WTC11 (cell line): ENCODE data around the gene SNX25. TPM values are rescaled to one million over a fixed set of nuclear protein-coding genes. Genes with fewer than 3 reads are reported as not detected.

Source experiments
- ATAC-seq: fragments of 200-7000 bp; cut with Tn5 transposase; 2 replicates; pipeline ENCODE4 v1.10.0; 2021; ENCODE audit warnings: mild to moderate bottlenecking, moderate library complexity
- CTCF ChIA-PET: fragments of 300-600 bp; sonication (Branson Sonifier 250); formaldehyde crosslinking; loops from one replicate; lab custom pipeline; 2021; ENCODE audit warnings: antibody characterized with exemption; lab: Charles Lee
- POLR2A ChIA-PET: fragments of 350-600 bp; sonication (Branson Sonifier 250); formaldehyde crosslinking; loops from one replicate; lab custom pipeline; 2021; ENCODE audit warnings: antibody characterized with exemption; lab: Charles Lee
- DNase-seq: peaks from one replicate; pipeline ENCODE4 v3.0.0; 2021; ENCODE audit warnings: low spot score
- H3K27ac Mint-ChIP-seq: 2 replicates; pipeline ENCODE4 v1.8.0; 2021; ENCODE audit warnings: mixed read lengths
- H3K27me3 Mint-ChIP-seq: 2 replicates; pipeline ENCODE4 v1.8.0; 2021; ENCODE audit warnings: low read depth, mild to moderate bottlenecking, moderate library complexity, mixed read lengths
- H3K36me3 Mint-ChIP-seq: 2 replicates; pipeline ENCODE4 v1.8.0; 2021; ENCODE audit warnings: mixed read lengths
- H3K4me1 Mint-ChIP-seq: 2 replicates; pipeline ENCODE4 v1.8.0; 2022; ENCODE audit warnings: mixed read lengths
- H3K4me3 Mint-ChIP-seq: 2 replicates; pipeline ENCODE4 v1.8.0; 2021; ENCODE audit warnings: mild to moderate bottlenecking, moderate library complexity, mixed read lengths
- H3K9me3 Mint-ChIP-seq: 2 replicates; pipeline ENCODE4 v1.8.0; 2021; ENCODE audit warnings: mixed read lengths
- EMX1 ChIP-seq: fragments of 250-450 bp; sonication (Bioruptor Pico); IDR thresholded peaks from 2 replicates; pipeline ENCODE4 v1.8.0; 2021; ENCODE audit warnings: mild to moderate bottlenecking
- ETV6 ChIP-seq: sonication (generic); formaldehyde crosslinking; IDR thresholded peaks from 2 replicates; pipeline ENCODE4 v1.8.1; 2022; ENCODE audit warnings: mild to moderate bottlenecking, missing genetic modification reagents
- FOXJ3 ChIP-seq: sonication (generic); formaldehyde crosslinking; IDR thresholded peaks from 2 replicates; pipeline ENCODE4 v1.9.0; 2021; ENCODE audit warnings: missing genetic modification reagents, mild to moderate bottlenecking, borderline replicate concordance
- FOXK1 ChIP-seq: sonication (generic); formaldehyde crosslinking; IDR thresholded peaks from 2 replicates; pipeline ENCODE4 v1.8.0; 2022; ENCODE audit warnings: mild to moderate bottlenecking, moderate library complexity, missing genetic modification reagents
- GTF2I ChIP-seq: fragments of 250-450 bp; sonication (Bioruptor Pico); conservative IDR thresholded peaks from 2 replicates; pipeline ENCODE4 v1.4.0; 2021; ENCODE audit warnings: mild to moderate bottlenecking
- HMGA2 ChIP-seq: fragments of 250-450 bp; sonication (Bioruptor Pico); IDR thresholded peaks from 2 replicates; pipeline ENCODE4 v1.4.0; 2021; ENCODE audit warnings: mild to moderate bottlenecking, moderate library complexity
- JUN ChIP-seq: sonication (generic); formaldehyde crosslinking; IDR thresholded peaks from 2 replicates; pipeline ENCODE4 v1.8.0; 2023; ENCODE audit warnings: mild to moderate bottlenecking, missing genetic modification reagents
- MXD4 ChIP-seq: fragments of 250-450 bp; sonication (Bioruptor Pico); IDR thresholded peaks from 2 replicates; pipeline ENCODE4 v1.8.0; 2021; ENCODE audit warnings: mild to moderate bottlenecking, moderate library complexity, borderline replicate concordance
- NFYB ChIP-seq: sonication (generic); formaldehyde crosslinking; conservative IDR thresholded peaks from 2 replicates; pipeline ENCODE4 v1.8.0; 2022; ENCODE audit warnings: low read depth, missing genetic modification reagents
- NR2C2 ChIP-seq: sonication (generic); formaldehyde crosslinking; IDR thresholded peaks from 2 replicates; pipeline ENCODE4 v1.8.0; 2022; ENCODE audit warnings: mild to moderate bottlenecking, missing genetic modification reagents
- NR3C1 ChIP-seq: sonication (generic); formaldehyde crosslinking; conservative IDR thresholded peaks from 2 replicates; pipeline ENCODE4 v1.8.1; 2023; ENCODE audit warnings: low read depth, mild to moderate bottlenecking, missing genetic modification reagents
- SP1 ChIP-seq: sonication (generic); formaldehyde crosslinking; conservative IDR thresholded peaks from 2 replicates; pipeline ENCODE4 v1.8.1; 2022; ENCODE audit warnings: missing genetic modification reagents
- ZNF219 ChIP-seq: sonication (generic); formaldehyde crosslinking; IDR thresholded peaks from 2 replicates; pipeline ENCODE4 v1.8.0; 2023; ENCODE audit warnings: missing genetic modification reagents, mild to moderate bottlenecking, borderline replicate concordance
- ZNF317 ChIP-seq: sonication (generic); formaldehyde crosslinking; IDR thresholded peaks from 2 replicates; pipeline ENCODE4 v1.8.1; 2023; ENCODE audit warnings: low read depth, mild to moderate bottlenecking, moderate library complexity, missing genetic modification reagents, borderline replicate concordance
- ZNF423 ChIP-seq: fragments of 250-450 bp; sonication (Bioruptor Pico); IDR thresholded peaks from 2 replicates; pipeline ENCODE4 v2.1.2; 2022; ENCODE audit warnings: mild to moderate bottlenecking, moderate library complexity
- ZNF671 ChIP-seq: fragments of 250-450 bp; sonication (Bioruptor Pico); IDR thresholded peaks from 2 replicates; pipeline ENCODE4 v1.8.0; 2021; ENCODE audit warnings: mild to moderate bottlenecking
- total RNA-seq: library from RNA; stranded (reverse); gene quantifications from 3 replicates; pipeline ENCODE4 v1.2.3, GENCODE V29; 2021
- TF ChIP-seq, protein P1 (sequence below): fragments of 250-450 bp; sonication (Bioruptor Pico); IDR thresholded peaks from 2 replicates; pipeline ENCODE4 v1.9.0; 2021; ENCODE audit warnings: moderate library complexity, mild to moderate bottlenecking, inconsistent platforms, borderline replicate concordance
- TF ChIP-seq, protein P2 (sequence below): sonication (generic); formaldehyde crosslinking; IDR thresholded peaks from 2 replicates; pipeline ENCODE4 v1.8.0; 2023; ENCODE audit warnings: missing genetic modification reagents, mild to moderate bottlenecking, borderline replicate concordance
- TF ChIP-seq, protein P3 (sequence below): sonication (generic); formaldehyde crosslinking; IDR thresholded peaks from 2 replicates; pipeline ENCODE4 v1.8.1; 2023; ENCODE audit warnings: mild to moderate bottlenecking, missing genetic modification reagents, borderline replicate concordance
- TF ChIP-seq, protein P4 (sequence below): sonication (generic); formaldehyde crosslinking; IDR thresholded peaks from 2 replicates; pipeline ENCODE4 v1.8.1; 2023; ENCODE audit warnings: mild to moderate bottlenecking, moderate library complexity, missing genetic modification reagents
- TF ChIP-seq, protein P5 (sequence below): sonication (generic); formaldehyde crosslinking; IDR thresholded peaks from 2 replicates; pipeline ENCODE4 v1.8.0; 2022; ENCODE audit warnings: mild to moderate bottlenecking, missing genetic modification reagents
- TF ChIP-seq, protein P6 (sequence below): sonication (generic); formaldehyde crosslinking; IDR thresholded peaks from 2 replicates; pipeline ENCODE4 v1.8.0; 2023; ENCODE audit warnings: mild to moderate bottlenecking, missing genetic modification reagents

The SNX25 gene
- total RNA-seq, 1 experiment from 2014 or later = 16.9 TPM

DNA sequence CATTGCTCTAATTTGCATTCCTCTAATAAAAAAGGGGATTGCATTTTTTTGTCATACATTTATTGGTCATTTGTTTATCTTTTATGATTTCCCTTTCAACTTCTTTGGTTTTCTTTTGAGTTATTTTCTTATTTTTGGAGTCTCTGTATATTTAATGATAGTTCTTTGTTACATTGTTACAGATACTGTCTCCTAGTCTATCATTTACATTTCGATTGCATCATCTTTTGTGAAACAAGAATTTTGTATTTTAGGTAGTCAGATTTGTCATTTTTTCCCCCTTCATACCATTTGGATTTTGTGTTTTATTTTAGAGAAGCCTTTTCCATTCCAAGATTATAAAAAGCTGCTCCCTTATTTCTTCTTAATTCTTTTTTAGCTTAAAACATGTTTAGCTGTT, 37.1 kb downstream of the SNX25 start (continued):
- TF ChIP-seq, protein P1, sequence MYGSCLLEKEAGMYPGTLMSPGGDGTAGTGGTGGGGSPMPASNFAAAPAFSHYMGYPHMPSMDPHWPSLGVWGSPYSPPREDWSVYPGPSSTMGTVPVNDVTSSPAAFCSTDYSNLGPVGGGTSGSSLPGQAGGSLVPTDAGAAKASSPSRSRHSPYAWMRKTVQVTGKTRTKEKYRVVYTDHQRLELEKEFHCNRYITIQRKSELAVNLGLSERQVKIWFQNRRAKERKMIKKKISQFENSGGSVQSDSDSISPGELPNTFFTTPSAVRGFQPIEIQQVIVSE = no peak
- TF ChIP-seq, protein P2, sequence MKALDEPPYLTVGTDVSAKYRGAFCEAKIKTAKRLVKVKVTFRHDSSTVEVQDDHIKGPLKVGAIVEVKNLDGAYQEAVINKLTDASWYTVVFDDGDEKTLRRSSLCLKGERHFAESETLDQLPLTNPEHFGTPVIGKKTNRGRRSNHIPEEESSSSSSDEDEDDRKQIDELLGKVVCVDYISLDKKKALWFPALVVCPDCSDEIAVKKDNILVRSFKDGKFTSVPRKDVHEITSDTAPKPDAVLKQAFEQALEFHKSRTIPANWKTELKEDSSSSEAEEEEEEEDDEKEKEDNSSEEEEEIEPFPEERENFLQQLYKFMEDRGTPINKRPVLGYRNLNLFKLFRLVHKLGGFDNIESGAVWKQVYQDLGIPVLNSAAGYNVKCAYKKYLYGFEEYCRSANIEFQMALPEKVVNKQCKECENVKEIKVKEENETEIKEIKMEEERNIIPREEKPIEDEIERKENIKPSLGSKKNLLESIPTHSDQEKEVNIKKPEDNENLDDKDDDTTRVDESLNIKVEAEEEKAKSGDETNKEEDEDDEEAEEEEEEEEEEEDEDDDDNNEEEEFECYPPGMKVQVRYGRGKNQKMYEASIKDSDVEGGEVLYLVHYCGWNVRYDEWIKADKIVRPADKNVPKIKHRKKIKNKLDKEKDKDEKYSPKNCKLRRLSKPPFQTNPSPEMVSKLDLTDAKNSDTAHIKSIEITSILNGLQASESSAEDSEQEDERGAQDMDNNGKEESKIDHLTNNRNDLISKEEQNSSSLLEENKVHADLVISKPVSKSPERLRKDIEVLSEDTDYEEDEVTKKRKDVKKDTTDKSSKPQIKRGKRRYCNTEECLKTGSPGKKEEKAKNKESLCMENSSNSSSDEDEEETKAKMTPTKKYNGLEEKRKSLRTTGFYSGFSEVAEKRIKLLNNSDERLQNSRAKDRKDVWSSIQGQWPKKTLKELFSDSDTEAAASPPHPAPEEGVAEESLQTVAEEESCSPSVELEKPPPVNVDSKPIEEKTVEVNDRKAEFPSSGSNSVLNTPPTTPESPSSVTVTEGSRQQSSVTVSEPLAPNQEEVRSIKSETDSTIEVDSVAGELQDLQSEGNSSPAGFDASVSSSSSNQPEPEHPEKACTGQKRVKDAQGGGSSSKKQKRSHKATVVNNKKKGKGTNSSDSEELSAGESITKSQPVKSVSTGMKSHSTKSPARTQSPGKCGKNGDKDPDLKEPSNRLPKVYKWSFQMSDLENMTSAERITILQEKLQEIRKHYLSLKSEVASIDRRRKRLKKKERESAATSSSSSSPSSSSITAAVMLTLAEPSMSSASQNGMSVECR (CRISPR knock-in tag) = no peak
- TF ChIP-seq, protein P3, sequence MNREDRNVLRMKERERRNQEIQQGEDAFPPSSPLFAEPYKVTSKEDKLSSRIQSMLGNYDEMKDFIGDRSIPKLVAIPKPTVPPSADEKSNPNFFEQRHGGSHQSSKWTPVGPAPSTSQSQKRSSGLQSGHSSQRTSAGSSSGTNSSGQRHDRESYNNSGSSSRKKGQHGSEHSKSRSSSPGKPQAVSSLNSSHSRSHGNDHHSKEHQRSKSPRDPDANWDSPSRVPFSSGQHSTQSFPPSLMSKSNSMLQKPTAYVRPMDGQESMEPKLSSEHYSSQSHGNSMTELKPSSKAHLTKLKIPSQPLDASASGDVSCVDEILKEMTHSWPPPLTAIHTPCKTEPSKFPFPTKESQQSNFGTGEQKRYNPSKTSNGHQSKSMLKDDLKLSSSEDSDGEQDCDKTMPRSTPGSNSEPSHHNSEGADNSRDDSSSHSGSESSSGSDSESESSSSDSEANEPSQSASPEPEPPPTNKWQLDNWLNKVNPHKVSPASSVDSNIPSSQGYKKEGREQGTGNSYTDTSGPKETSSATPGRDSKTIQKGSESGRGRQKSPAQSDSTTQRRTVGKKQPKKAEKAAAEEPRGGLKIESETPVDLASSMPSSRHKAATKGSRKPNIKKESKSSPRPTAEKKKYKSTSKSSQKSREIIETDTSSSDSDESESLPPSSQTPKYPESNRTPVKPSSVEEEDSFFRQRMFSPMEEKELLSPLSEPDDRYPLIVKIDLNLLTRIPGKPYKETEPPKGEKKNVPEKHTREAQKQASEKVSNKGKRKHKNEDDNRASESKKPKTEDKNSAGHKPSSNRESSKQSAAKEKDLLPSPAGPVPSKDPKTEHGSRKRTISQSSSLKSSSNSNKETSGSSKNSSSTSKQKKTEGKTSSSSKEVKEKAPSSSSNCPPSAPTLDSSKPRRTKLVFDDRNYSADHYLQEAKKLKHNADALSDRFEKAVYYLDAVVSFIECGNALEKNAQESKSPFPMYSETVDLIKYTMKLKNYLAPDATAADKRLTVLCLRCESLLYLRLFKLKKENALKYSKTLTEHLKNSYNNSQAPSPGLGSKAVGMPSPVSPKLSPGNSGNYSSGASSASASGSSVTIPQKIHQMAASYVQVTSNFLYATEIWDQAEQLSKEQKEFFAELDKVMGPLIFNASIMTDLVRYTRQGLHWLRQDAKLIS = no peak
- TF ChIP-seq NR2C2 (no peak), HMGA2 (CRISPR knock-in tag) (no peak), GTF2I (no peak), ZNF219 (CRISPR knock-in tag) (no peak)

DNA sequence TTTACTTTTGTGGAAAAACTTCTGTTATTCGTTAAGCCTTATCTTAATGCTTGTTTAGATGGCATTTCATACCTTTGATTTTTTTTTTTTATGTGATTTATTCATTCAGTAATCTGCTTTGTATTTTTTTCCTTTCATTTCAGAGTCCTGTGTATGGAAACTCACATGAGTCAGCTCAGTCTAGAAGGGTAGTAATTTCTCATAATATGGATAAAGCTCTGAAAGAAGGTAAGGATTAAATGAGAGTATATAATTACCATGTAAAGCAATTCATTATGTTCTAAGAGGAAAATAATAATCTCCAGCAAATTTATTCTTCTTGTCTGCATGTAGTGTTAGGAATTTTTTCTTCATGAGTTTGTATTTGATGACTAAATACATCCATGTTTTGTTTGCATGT, 37.8 kb downstream of the SNX25 start:
- ATAC-seq (no peak), DNase-seq (no peak)
- ChIA-PET CTCF (interaction anchor here (1.0 to 1.1 kb wide), 2 partner anchors 10 to 112 kb away, joined by 3 to 4 read pairs; no protein-coding TSS in a partner anchor), POLR2A (no interaction called here)
- no peak overlapping the region for H3K4me3 Mint-ChIP-seq
- no peak overlapping the region for H3K27ac Mint-ChIP-seq
- no peaks in the 10 kb centered on the region for H3K9me3 Mint-ChIP-seq
- H3K4me1 Mint-ChIP-seq = peaks cover 16% of the 10 kb centered on the region
- H3K36me3 Mint-ChIP-seq = peaks cover 8% of the 10 kb centered on the region
- no peaks in the 10 kb centered on the region for H3K27me3 Mint-ChIP-seq
- TF ChIP-seq GTF2I = no peak
- no peak for TF ChIP-seq ETV6 (CRISPR knock-in tag)
- no peak for TF ChIP-seq ZNF671 (CRISPR knock-in tag)
- TF ChIP-seq, protein P4, sequence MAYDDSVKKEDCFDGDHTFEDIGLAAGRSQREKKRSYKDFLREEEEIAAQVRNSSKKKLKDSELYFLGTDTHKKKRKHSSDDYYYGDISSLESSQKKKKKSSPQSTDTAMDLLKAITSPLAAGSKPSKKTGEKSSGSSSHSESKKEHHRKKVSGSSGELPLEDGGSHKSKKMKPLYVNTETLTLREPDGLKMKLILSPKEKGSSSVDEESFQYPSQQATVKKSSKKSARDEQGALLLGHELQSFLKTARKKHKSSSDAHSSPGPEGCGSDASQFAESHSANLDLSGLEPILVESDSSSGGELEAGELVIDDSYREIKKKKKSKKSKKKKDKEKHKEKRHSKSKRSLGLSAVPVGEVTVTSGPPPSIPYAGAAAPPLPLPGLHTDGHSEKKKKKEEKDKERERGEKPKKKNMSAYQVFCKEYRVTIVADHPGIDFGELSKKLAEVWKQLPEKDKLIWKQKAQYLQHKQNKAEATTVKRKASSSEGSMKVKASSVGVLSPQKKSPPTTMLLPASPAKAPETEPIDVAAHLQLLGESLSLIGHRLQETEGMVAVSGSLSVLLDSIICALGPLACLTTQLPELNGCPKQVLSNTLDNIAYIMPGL (CRISPR knock-in tag) = no peak
- no peak for TF ChIP-seq NR3C1 (CRISPR knock-in tag)
- TF ChIP-seq FOXJ3 (CRISPR knock-in tag) = no peak
- no peak for TF ChIP-seq SP1
- no peak for TF ChIP-seq JUN (CRISPR knock-in tag)
- no peak for TF ChIP-seq ZNF423
- no peak for TF ChIP-seq NFYB (CRISPR knock-in tag)
- TF ChIP-seq, protein P5, sequence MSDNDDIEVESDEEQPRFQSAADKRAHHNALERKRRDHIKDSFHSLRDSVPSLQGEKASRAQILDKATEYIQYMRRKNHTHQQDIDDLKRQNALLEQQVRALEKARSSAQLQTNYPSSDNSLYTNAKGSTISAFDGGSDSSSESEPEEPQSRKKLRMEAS = no peak
- no peak for TF ChIP-seq ZNF317 (CRISPR knock-in tag)
- TF ChIP-seq, protein P1 = no peak
- TF ChIP-seq, protein P6, sequence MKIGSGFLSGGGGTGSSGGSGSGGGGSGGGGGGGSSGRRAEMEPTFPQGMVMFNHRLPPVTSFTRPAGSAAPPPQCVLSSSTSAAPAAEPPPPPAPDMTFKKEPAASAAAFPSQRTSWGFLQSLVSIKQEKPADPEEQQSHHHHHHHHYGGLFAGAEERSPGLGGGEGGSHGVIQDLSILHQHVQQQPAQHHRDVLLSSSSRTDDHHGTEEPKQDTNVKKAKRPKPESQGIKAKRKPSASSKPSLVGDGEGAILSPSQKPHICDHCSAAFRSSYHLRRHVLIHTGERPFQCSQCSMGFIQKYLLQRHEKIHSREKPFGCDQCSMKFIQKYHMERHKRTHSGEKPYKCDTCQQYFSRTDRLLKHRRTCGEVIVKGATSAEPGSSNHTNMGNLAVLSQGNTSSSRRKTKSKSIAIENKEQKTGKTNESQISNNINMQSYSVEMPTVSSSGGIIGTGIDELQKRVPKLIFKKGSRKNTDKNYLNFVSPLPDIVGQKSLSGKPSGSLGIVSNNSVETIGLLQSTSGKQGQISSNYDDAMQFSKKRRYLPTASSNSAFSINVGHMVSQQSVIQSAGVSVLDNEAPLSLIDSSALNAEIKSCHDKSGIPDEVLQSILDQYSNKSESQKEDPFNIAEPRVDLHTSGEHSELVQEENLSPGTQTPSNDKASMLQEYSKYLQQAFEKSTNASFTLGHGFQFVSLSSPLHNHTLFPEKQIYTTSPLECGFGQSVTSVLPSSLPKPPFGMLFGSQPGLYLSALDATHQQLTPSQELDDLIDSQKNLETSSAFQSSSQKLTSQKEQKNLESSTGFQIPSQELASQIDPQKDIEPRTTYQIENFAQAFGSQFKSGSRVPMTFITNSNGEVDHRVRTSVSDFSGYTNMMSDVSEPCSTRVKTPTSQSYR (CRISPR knock-in tag) = no peak
- TF ChIP-seq MXD4 (CRISPR knock-in tag) = no peak
- TF ChIP-seq FOXK1 = no peak
- TF ChIP-seq EMX1 = no peak
